ENCODE measurements around the gene ATP2C2.

- TF ChIP-seq CTCF (IDR thresholded peaks at IDR 0.05) (no peak), USF1 (IDR thresholded peaks at IDR 0.05; ENCODE audit: borderline replicate concordance, low read depth) (no peak)
Observed at GRCh38 chr16:84487358-84487757, 119.0 kb downstream of the ATP2C2 start.

All from SK-N-SH (cell line).